Transverse colon (tissue), 4 donors: Measurements from ENCODE around the gene SLC45A2. TPM values are rescaled to one million over a fixed set of nuclear protein-coding genes. Genes with fewer than 3 reads are reported as not detected.

ENCODE experiments used
- DNase-seq: peaks from one replicate; pipeline ENCODE4 v3.0.0-alpha.2; 2019
- H3K27ac ChIP-seq, 4 donors: fragments of 200-600 bp; sonication (generic); 2 replicates each; pipeline ENCODE4 v1.5.1; 2016 to 2018; ENCODE audit warnings: inconsistent platforms in 4 of 4
- H3K27me3 ChIP-seq: fragments of 200-600 bp; sonication (generic); 2 replicates; pipeline ENCODE4 v1.5.1; 2017; ENCODE audit warnings: inconsistent platforms
- H3K36me3 ChIP-seq, 4 donors: fragments of 200-600 bp; sonication (generic); 2 replicates each; pipeline ENCODE4 v1.5.1; 2017 to 2019; ENCODE audit warnings: inconsistent platforms in 4 of 4
- H3K4me1 ChIP-seq, 4 donors: fragments of 200-600 bp; sonication (generic); 2 replicates each; pipeline ENCODE4 v1.5.1; 2017 to 2020; ENCODE audit warnings: inconsistent platforms in 4 of 4
- H3K4me3 ChIP-seq, 4 donors: fragments of 200-600 bp; sonication (generic); 1 replicate in 1 of 4; 2 replicates in 3 of 4; pipeline versions ENCODE4 v1.5.1 to v1.6.1; 2017 to 2019; ENCODE audit warnings: inconsistent platforms in 4 of 4
- H3K9me3 ChIP-seq, 2 donors: fragments of 200-600 bp; sonication (generic); 2 replicates each; pipeline ENCODE4 v1.5.1; 2017 to 2019; ENCODE audit warnings: inconsistent platforms in 2 of 2
- CTCF ChIP-seq, 5 experiments: fragments of 200-600 bp in 3 of 5; fragments of 450-650 bp in 2 of 5; sonication (generic) in 3 of 5; IDR thresholded peaks; 1 replicate in 2 of 5; 2 replicates in 3 of 5; pipeline ENCODE4 v1.5.1; 2016 to 2017; ENCODE audit warnings: antibody characterized with exemption in 5 of 5, inconsistent platforms in 3 of 5, mild to moderate bottlenecking in 2 of 5, moderate library complexity in 1 of 5
- EP300 ChIP-seq: sonication (generic); formaldehyde crosslinking; IDR thresholded peaks from one replicate; pipeline ENCODE4 v1.6.1; 2017; ENCODE audit warnings: antibody characterized with exemption, low read depth
- POLR2A ChIP-seq: fragments of 450-650 bp; IDR thresholded peaks from one replicate; pipeline ENCODE4 v1.6.1; 2016; ENCODE audit warnings: antibody characterized with exemption, mild to moderate bottlenecking, moderate library complexity
- POLR2AphosphoS5 ChIP-seq, 3 donors: sonication (generic); formaldehyde crosslinking; IDR thresholded peaks; one replicate each; pipeline ENCODE4 v1.6.1; 2016; ENCODE audit warnings: antibody characterized with exemption in 3 of 3
- WGBS, 2 donors: methylation state at CpG; one replicate each; pipeline ENCODE4 v1.1.5; 2018; ENCODE audit warnings: low coverage in 1 of 2; 5-methylcytosine and 5-hydroxymethylcytosine counted together
- in situ Hi-C, 4 donors: fragments of 200-750 bp; cut with MboI; loops; one replicate each; pipeline versions ENCODE4 v1.15.0 to v1.15.1; 2017; ENCODE audit warnings: low sequenced_read_pairs in 3 of 4, low pct_ligation_motif_present in 1 of 4, low pct_unique_long_range_greater_than_20kb in 1 of 4
- intact Hi-C: fragments of 100-400 bp; cut with DNase I; formaldehyde crosslinking; loops from one replicate; pipeline ENCODE4 v1.15.1; 2023; ENCODE audit warnings: low total_unique reads
- total RNA-seq, 4 donors: library from RNA; depleted of rRNA; stranded (reverse); fragments of >200 nt; gene quantifications; one replicate each; pipeline ENCODE4 v1.1.0, GENCODE V29; 2016

SLC45A2 gene
- total RNA-seq, 4 donors from 2014 or later: 0.95 to 1.6 TPM; not detected in 2

GRCh38 chr5:34007621-34008600, 23.4 kb upstream of the SLC45A2 start, which contains the start of gene AMACR:
Gene AMACR (minus strand): TSS chr5:34008050. CDS start chr5:34008019, 31 bp downstream.
- peak; percentile 97 for DNase-seq
- in situ Hi-C loops: loop anchor here in 3 of 4 donors (25.0 kb wide), 2 partner anchors 454 to 904 kb away; partner anchors contain the start of genes BRIX1 (in 2 of the 3) and RAD1 (in 2 of the 3)
- no peaks in the 10 kb centered on the region for H3K9me3 ChIP-seq
- peaks cover 0 to 59% (median 27%) of the 10 kb centered on the region in 4 donors for H3K4me1 ChIP-seq
- TF ChIP-seq CTCF (IDR thresholded peaks at IDR 0.05): no peak
- peak in 2 of 3 donors; percentile 83 to 95 for TF ChIP-seq POLR2AphosphoS5 (IDR thresholded peaks at IDR 0.05)
- peak; percentile 93 for TF ChIP-seq POLR2A
- H3K27ac ChIP-seq: peak within 1 kb of the TSS; percentile 89 to 98 (median 97)
- intact Hi-C loops: no loop called here
- WGBS, 2 donors: 0 to 1% methylated on average over 19 to 60 of the region's 76 CpGs
- H3K27me3 ChIP-seq: no peaks in the 10 kb centered on the region
- peaks cover 0 to 9% (median 5%) of the 10 kb centered on the region in 4 donors for H3K36me3 ChIP-seq
- peak within 1 kb of the TSS; percentile 56 to 70 (median 64) for H3K4me3 ChIP-seq

GRCh38 chr5:34007201-34007620, 22.7 kb upstream of the SLC45A2 start:
- Histone ChIP-seq H3K36me3 (peaks cover 0 to 9% (median 5%) of the 10 kb centered on the region in 4 donors), H3K4me1 (peaks cover 0 to 52% (median 25%) of the 10 kb centered on the region in 4 donors), H3K9me3 (no peaks in the 10 kb centered on the region), H3K4me3 (peak overlapping the region; percentile 56 to 70 (median 64)), H3K27me3 (no peaks in the 10 kb centered on the region), H3K27ac (peak overlapping the region; percentile 89 to 98 (median 97))
- WGBS, 2 donors: 0 to 7% methylated on average over 1 to 11 of the region's 11 CpGs
- intact Hi-C loops: no loop called here
- no peak for TF ChIP-seq EP300
- TF ChIP-seq CTCF (IDR thresholded peaks at IDR 0.05): no peak
- no peak for TF ChIP-seq POLR2A
- TF ChIP-seq POLR2AphosphoS5 (IDR thresholded peaks at IDR 0.05): no peak
- in situ Hi-C loops: loop anchor here in 3 of 4 donors (25.0 kb wide), 2 partner anchors 455 to 905 kb away; partner anchors contain the start of genes BRIX1 (in 2 of the 3) and RAD1 (in 2 of the 3)
- peak; percentile 15 for DNase-seq

- Histone ChIP-seq H3K9me3 (no peaks in the 10 kb centered on the region), H3K36me3 (peaks cover 0 to 9% (median 5%) of the 10 kb centered on the region in 4 donors), H3K27ac (no peak overlapping the region), H3K4me3 (no peak overlapping the region), H3K4me1 (peaks cover 0 to 47% (median 25%) of the 10 kb centered on the region in 4 donors), H3K27me3 (no peaks in the 10 kb centered on the region)
- in situ Hi-C loops: loop anchor here in 3 of 4 donors (25.0 kb wide), 2 partner anchors 457 to 907 kb away; partner anchors contain the start of genes BRIX1 (in 2 of the 3) and RAD1 (in 2 of the 3)
- WGBS, 2 donors: 79 to 83% methylated on average over 4 of the region's 4 CpGs
- intact Hi-C loops: no loop called here
- DNase-seq: no peak
- TF ChIP-seq EP300 (no peak), CTCF (IDR thresholded peaks at IDR 0.05) (no peak), POLR2A (no peak), POLR2AphosphoS5 (IDR thresholded peaks at IDR 0.05) (no peak)
Measured at GRCh38 chr5:34005681-34006080, 21.2 kb upstream of the SLC45A2 start.

GRCh38 chr5:34005211-34005610, 20.7 kb upstream of the SLC45A2 start:
- no peak for DNase-seq

More at GRCh38 chr5:34005211-34005610, 20.7 kb upstream of the SLC45A2 start:
- Histone ChIP-seq H3K4me1 (peaks cover 0 to 42% (median 25%) of the 10 kb centered on the region in 4 donors), H3K9me3 (no peaks in the 10 kb centered on the region), H3K4me3 (no peak overlapping the region), H3K36me3 (peaks cover 0 to 9% (median 5%) of the 10 kb centered on the region in 4 donors), H3K27me3 (no peaks in the 10 kb centered on the region), H3K27ac (no peak overlapping the region)
- intact Hi-C loops (no loop called here), in situ Hi-C loops (loop anchor here in 3 of 4 donors (25.0 kb wide), 2 partner anchors 457 to 907 kb away; partner anchors contain the start of genes BRIX1 (in 2 of the 3) and RAD1 (in 2 of the 3))
- TF ChIP-seq POLR2A (no peak), CTCF (IDR thresholded peaks at IDR 0.05) (no peak), EP300 (no peak), POLR2AphosphoS5 (IDR thresholded peaks at IDR 0.05) (no peak)
- 82 to 84% methylated on average over 4 of the region's 4 CpGs for WGBS, 2 donors
